GM18507 (cell line): ENCODE results near the gene CORO2A.
"Not testable (repeated sequence)": the region's sequence is repeated elsewhere in the genome, so short reads cannot be mapped to it uniquely, and the experiment has no call there.

Experiments
- DNase-seq: peaks from one replicate; pipeline ENCODE4 v3.0.0; 2011; ENCODE audit warnings: low read depth; ENCODE audit not compliant: insufficient read length; ENCODE audit errors: extremely low spot score
- FAIRE-seq: peaks from 2 replicates; lab custom pipeline; 2011; peaks lifted over from hg19 to GRCh38; lab: Jason Lieb, UNC

CORO2A gene

GRCh38 chr9:98147582-98147981 lies 44.9 kb downstream of the CORO2A start:
- FAIRE-seq = no peak
- no peak for DNase-seq

- DNase-seq = no peak
- FAIRE-seq = peak; percentile 60
Measured at GRCh38 chr9:98146101-98146991, 46.1 kb downstream of the CORO2A start.

- DNase-seq = no peak
- FAIRE-seq = no peak
Measured at GRCh38 chr9:98144631-98145030, 47.8 kb downstream of the CORO2A start.

GRCh38 chr9:98144076-98144475 lies 48.4 kb downstream of the CORO2A start:
- DNase-seq = no peak
- FAIRE-seq = no peak

GRCh38 chr9:98142925-98143481 lies 49.4 kb downstream of the CORO2A start:
- FAIRE-seq (no peak), DNase-seq (no peak)

GRCh38 chr9:98142182-98142907 lies 50.1 kb downstream of the CORO2A start:
- DNase-seq (no peak), FAIRE-seq (no peak)

GRCh38 chr9:98140503-98140902 lies 51.9 kb downstream of the CORO2A start:
- FAIRE-seq = no peak
- no peak for DNase-seq

- FAIRE-seq (no peak), DNase-seq (no peak)
Measured at GRCh38 chr9:98136489-98136888, 55.9 kb downstream of the CORO2A start.

- FAIRE-seq (no peak), DNase-seq (no peak)
Measured at GRCh38 chr9:98135938-98136337, 56.5 kb downstream of the CORO2A start.

- FAIRE-seq (no peak), DNase-seq (no peak)
Measured at GRCh38 chr9:98135558-98135934, 56.9 kb downstream of the CORO2A start.

GRCh38 chr9:98134702-98135557 lies 57.5 kb downstream of the CORO2A start:
- FAIRE-seq (no peak), DNase-seq (no peak)

GRCh38 chr9:98132806-98133631 lies 59.4 kb downstream of the CORO2A start:
- FAIRE-seq = no peak
- no peak for DNase-seq

GRCh38 chr9:98132158-98132557 lies 60.3 kb downstream of the CORO2A start:
- DNase-seq (no peak), FAIRE-seq (no peak)

GRCh38 chr9:98130576-98131228 lies 61.7 kb downstream of the CORO2A start:
- DNase-seq = no peak
- FAIRE-seq = no peak

- FAIRE-seq, DNase-seq: not testable (repeated sequence)
Measured at GRCh38 chr9:98130060-98130459, 62.4 kb downstream of the CORO2A start.

GRCh38 chr9:98129451-98129881 lies 63.0 kb downstream of the CORO2A start:
- FAIRE-seq (peak; percentile 89), DNase-seq (peak; percentile 52)

- no peak for DNase-seq
Measured at GRCh38 chr9:98128316-98128715, 64.1 kb downstream of the CORO2A start.

GRCh38 chr9:98127226-98127625 lies 65.2 kb downstream of the CORO2A start:
- FAIRE-seq (no peak), DNase-seq (no peak)

More at GRCh38 chr9:98128316-98128715, 64.1 kb downstream of the CORO2A start:
- FAIRE-seq = no peak
